Right lobe of liver (tissue), 4 donors: ENCODE results near the gene HPSE.

Experiments used
- POLR2A ChIP-seq: fragments of 450-650 bp; IDR thresholded peaks from one replicate; pipeline ENCODE4 v1.6.1; 2017; ENCODE audit warnings: antibody characterized with exemption, mild to moderate bottlenecking
- TF ChIP-seq, protein P1 (sequence below), 4 donors: fragments of 200-600 bp in 3 of 4; fragments of 450-650 bp in 1 of 4; IDR thresholded peaks; one replicate each; pipeline versions ENCODE4 v1.5.1 to v1.8.0; 2016 to 2022; ENCODE audit warnings: antibody characterized with exemption in 4 of 4, mild to moderate bottlenecking in 2 of 4
- donor health status: DM: no; HTN: no; CAD: no.
- donor health status: DM: no; HTN: no; CAD: no.
- donor health status: DM: no; HTN: yes; CAD: no.

DNA sequence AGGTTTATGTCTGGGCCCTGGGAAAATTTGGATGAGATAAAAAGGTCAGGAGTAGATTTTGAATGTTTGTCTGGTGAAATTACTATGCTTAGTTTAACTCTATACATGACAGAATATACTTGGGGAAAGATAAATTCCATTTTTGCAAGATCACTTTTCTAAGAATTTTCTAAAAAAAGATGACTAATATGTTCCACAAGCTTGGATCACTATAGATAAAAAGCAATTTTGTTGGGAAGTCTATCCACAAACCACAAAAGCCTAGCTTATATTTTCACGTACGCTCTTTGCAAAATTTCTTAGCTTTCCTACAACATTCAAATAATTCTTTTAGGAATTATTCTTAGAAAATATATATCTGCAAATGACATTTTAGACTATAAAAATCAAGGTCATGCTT, 29.5 kb downstream of the HPSE start:
- no peak for TF ChIP-seq POLR2A
- TF ChIP-seq, protein P1, sequence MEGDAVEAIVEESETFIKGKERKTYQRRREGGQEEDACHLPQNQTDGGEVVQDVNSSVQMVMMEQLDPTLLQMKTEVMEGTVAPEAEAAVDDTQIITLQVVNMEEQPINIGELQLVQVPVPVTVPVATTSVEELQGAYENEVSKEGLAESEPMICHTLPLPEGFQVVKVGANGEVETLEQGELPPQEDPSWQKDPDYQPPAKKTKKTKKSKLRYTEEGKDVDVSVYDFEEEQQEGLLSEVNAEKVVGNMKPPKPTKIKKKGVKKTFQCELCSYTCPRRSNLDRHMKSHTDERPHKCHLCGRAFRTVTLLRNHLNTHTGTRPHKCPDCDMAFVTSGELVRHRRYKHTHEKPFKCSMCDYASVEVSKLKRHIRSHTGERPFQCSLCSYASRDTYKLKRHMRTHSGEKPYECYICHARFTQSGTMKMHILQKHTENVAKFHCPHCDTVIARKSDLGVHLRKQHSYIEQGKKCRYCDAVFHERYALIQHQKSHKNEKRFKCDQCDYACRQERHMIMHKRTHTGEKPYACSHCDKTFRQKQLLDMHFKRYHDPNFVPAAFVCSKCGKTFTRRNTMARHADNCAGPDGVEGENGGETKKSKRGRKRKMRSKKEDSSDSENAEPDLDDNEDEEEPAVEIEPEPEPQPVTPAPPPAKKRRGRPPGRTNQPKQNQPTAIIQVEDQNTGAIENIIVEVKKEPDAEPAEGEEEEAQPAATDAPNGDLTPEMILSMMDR (IDR thresholded peaks at IDR 0.05), result no peak
